GM18868 (cell line): ENCODE measurements around the gene PRDX1.

ENCODE experiments used
- ATAC-seq: cut with Tn5 transposase; IDR thresholded peaks from one replicate; pipeline ENCODE4 v1.9.1; 2021; ENCODE audit warnings: mild to moderate bottlenecking, moderate library complexity; ENCODE audit not compliant: unreplicated experiment

The PRDX1 gene

DNA sequence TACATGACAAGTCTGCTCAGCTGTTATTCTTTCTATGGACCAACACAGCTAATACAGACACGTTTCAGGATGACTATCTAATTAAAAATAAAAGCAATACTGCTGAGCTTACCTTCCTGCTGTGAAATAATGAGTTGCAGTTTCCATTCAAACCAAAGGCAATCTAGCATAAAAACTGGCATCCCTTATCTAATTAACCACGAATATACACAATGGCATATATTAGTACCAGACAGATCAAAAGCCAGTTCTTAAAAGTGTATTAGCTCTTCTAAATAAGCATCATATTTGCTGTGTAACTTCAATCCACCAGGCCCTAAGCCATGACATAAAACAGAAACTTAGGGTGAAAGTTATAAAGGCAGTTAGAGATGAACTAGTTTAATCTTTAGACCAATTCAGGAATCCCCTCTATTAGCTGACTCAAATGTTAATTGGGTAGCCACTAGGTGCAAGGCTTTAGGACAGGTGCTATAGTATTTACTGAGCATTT is 51.3 kb downstream of the PRDX1 start:
- ATAC-seq = peak; percentile 53

DNA sequence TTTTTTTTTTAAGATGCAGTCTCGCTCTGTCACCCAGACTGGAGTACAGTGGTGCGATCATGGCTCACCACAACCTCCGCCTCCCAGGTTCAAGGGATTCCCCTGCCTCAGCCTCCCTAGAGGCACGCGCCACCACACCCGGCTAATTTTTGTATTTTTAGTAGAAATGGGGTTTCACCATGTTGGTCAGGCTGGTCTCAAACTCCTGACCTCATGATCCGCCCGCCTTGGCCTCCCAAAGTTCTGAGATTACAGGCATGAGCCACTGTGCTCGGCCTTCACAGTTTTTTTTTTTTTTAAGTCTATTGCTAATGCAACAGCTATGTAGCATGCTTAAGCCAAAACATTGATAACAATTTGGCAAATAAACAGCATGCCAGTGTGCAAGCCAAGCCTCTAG is 54.3 kb downstream of the PRDX1 start:
- peak; percentile 62 for ATAC-seq

DNA sequence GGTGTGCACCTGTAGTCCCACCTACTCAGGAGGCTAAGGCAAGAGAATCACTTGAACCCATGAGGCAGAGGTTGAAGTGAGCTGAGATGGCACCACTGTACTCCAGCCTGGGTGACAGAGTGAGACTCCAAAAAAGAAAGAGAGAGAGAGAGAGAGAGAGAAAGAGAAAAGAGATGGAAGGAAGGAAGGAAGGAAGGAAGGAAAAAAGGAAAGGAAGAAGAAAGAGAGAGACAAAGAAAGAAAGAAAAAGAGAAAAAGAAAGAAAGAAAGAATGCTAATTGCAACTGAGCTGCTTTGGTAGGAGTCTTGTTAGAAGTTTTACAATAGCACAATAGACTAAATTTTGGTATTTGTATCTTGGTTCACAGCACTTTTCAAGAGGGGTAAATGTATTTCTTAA is 56.4 kb downstream of the PRDX1 start:
- no peak for ATAC-seq
